Measurements from ENCODE around the gene CDHR3. TPM values are rescaled to one million over a fixed set of nuclear protein-coding genes. Genes with fewer than 3 reads are reported as not detected.

The CDHR3 gene
- total and polyA plus RNA-seq, 4 donors = 1.0 to 10.5 (median 1.8) TPM

GRCh38 chr7:106019470-106019820 lies 56.4 kb downstream of the CDHR3 start:
- 86% methylated on average over 2 of the region's 2 CpGs for WGBS
- Histone ChIP-seq H3K4me3 (ENCODE audit: low read depth in 1 of 3, low read length in 3 of 3) (no peak overlapping the region), H3K9me3 (ENCODE audit: control insufficient read depth in 4 of 4, low read length in 3 of 4) (no peaks in the 10 kb centered on the region), H3K36me3 (ENCODE audit: control insufficient read depth in 4 of 4, insufficient read depth in 3 of 4, low read depth in 1 of 4, low read length in 3 of 4) (no peaks in the 10 kb centered on the region), H3K4me1 (ENCODE audit: control insufficient read depth in 4 of 4, insufficient read depth in 4 of 4, low read length in 3 of 4) (no peaks in the 10 kb centered on the region), H3K27me3 (ENCODE audit: control insufficient read depth in 4 of 4, insufficient read depth in 4 of 4, low read length in 3 of 4) (no peaks in the 10 kb centered on the region), H3K9ac (ENCODE audit: low read depth in 1 of 2, low read length in 2 of 2) (no peak overlapping the region), H3K27ac (ENCODE audit: low read depth in 1 of 2, low read length in 2 of 2) (no peak overlapping the region)
- no peak for DNase-seq (ENCODE audit: low spot score)
- TF ChIP-seq FOXA2 (IDR thresholded peaks at IDR 0.05) = no peak
- TF ChIP-seq GABPA (IDR thresholded peaks at IDR 0.05 in 1 of 2, conservative IDR thresholded peaks at IDR 0.05 in 1 of 2) = no peak
- no peak for TF ChIP-seq FOXA1 (IDR thresholded peaks at IDR 0.05)
- no peak for TF ChIP-seq RXRA (IDR thresholded peaks at IDR 0.05)
- no peak for TF ChIP-seq RAD21 (IDR thresholded peaks at IDR 0.05)
- no peak for TF ChIP-seq HNF4A (conservative IDR thresholded peaks at IDR 0.05)
- TF ChIP-seq, protein P1, sequence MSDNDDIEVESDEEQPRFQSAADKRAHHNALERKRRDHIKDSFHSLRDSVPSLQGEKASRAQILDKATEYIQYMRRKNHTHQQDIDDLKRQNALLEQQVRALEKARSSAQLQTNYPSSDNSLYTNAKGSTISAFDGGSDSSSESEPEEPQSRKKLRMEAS (IDR thresholded peaks at IDR 0.05) = no peak
- TF ChIP-seq, protein P2, sequence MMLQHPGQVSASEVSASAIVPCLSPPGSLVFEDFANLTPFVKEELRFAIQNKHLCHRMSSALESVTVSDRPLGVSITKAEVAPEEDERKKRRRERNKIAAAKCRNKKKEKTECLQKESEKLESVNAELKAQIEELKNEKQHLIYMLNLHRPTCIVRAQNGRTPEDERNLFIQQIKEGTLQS (IDR thresholded peaks at IDR 0.05) = no peak
- TF ChIP-seq, protein P3, sequence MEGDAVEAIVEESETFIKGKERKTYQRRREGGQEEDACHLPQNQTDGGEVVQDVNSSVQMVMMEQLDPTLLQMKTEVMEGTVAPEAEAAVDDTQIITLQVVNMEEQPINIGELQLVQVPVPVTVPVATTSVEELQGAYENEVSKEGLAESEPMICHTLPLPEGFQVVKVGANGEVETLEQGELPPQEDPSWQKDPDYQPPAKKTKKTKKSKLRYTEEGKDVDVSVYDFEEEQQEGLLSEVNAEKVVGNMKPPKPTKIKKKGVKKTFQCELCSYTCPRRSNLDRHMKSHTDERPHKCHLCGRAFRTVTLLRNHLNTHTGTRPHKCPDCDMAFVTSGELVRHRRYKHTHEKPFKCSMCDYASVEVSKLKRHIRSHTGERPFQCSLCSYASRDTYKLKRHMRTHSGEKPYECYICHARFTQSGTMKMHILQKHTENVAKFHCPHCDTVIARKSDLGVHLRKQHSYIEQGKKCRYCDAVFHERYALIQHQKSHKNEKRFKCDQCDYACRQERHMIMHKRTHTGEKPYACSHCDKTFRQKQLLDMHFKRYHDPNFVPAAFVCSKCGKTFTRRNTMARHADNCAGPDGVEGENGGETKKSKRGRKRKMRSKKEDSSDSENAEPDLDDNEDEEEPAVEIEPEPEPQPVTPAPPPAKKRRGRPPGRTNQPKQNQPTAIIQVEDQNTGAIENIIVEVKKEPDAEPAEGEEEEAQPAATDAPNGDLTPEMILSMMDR (IDR thresholded peaks at IDR 0.05; ENCODE audit: low read depth, low read length, missing input control) = no peak
- no peak for TF ChIP-seq ZBTB33 (IDR thresholded peaks at IDR 0.05)
- TF ChIP-seq, protein P4, sequence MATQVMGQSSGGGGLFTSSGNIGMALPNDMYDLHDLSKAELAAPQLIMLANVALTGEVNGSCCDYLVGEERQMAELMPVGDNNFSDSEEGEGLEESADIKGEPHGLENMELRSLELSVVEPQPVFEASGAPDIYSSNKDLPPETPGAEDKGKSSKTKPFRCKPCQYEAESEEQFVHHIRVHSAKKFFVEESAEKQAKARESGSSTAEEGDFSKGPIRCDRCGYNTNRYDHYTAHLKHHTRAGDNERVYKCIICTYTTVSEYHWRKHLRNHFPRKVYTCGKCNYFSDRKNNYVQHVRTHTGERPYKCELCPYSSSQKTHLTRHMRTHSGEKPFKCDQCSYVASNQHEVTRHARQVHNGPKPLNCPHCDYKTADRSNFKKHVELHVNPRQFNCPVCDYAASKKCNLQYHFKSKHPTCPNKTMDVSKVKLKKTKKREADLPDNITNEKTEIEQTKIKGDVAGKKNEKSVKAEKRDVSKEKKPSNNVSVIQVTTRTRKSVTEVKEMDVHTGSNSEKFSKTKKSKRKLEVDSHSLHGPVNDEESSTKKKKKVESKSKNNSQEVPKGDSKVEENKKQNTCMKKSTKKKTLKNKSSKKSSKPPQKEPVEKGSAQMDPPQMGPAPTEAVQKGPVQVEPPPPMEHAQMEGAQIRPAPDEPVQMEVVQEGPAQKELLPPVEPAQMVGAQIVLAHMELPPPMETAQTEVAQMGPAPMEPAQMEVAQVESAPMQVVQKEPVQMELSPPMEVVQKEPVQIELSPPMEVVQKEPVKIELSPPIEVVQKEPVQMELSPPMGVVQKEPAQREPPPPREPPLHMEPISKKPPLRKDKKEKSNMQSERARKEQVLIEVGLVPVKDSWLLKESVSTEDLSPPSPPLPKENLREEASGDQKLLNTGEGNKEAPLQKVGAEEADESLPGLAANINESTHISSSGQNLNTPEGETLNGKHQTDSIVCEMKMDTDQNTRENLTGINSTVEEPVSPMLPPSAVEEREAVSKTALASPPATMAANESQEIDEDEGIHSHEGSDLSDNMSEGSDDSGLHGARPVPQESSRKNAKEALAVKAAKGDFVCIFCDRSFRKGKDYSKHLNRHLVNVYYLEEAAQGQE (IDR thresholded peaks at IDR 0.05) = no peak
- TF ChIP-seq NR2F2 (IDR thresholded peaks at IDR 0.05) = no peak
- no peak for TF ChIP-seq SP1 (IDR thresholded peaks at IDR 0.05)
- TF ChIP-seq TAF1 (conservative IDR thresholded peaks at IDR 0.05) = no peak
- no peak for TF ChIP-seq EGR1 (IDR thresholded peaks at IDR 0.05; ENCODE audit: low read depth in 2 of 2)
- TF ChIP-seq HNF4G (IDR thresholded peaks at IDR 0.05) = no peak
- TF ChIP-seq YY1 (IDR thresholded peaks at IDR 0.05) = no peak
- no peak for TF ChIP-seq JUND (IDR thresholded peaks at IDR 0.05)

Data from liver (tissue), 9 donors.